Small intestine (tissue), 16 donors: ENCODE measurements around the gene WFIKKN1. TPM values are rescaled to one million over a fixed set of nuclear protein-coding genes. Genes with fewer than 3 reads are reported as not detected.
A peak's percentile ranks its signal among the peaks of the same experiment; 100 is the strongest.

Source experiments
- DNase-seq, 2 donors: peaks; one replicate each; pipeline versions ENCODE4 v3.0.0 to v3.0.0-alpha.2; 2013
- FAIRE-seq: peaks from 2 replicates; lab custom pipeline; 2012; peaks lifted over from hg19 to GRCh38; lab: Jason Lieb, UNC
- H3K27ac ChIP-seq, 3 donors: one replicate each; pipeline ENCODE4 v1.5.1; 2013; ENCODE audit warnings: low read length in 2 of 3, mild to moderate bottlenecking in 2 of 3, control low read depth in 1 of 3, inconsistent platforms in 1 of 3, low read depth in 1 of 3, moderate library complexity in 1 of 3
- H3K27me3 ChIP-seq, 3 donors: one replicate each; pipeline ENCODE4 v1.6.1; 2013; ENCODE audit warnings: low read length in 3 of 3, inconsistent platforms in 1 of 3; ENCODE audit not compliant: control insufficient read depth in 3 of 3, insufficient read depth in 3 of 3
- H3K36me3 ChIP-seq, 3 donors: one replicate each; pipeline ENCODE4 v1.6.1; 2013; ENCODE audit warnings: low read length in 3 of 3, inconsistent platforms in 1 of 3, low read depth in 1 of 3, mild to moderate bottlenecking in 1 of 3, moderate library complexity in 1 of 3; ENCODE audit not compliant: control insufficient read depth in 3 of 3, insufficient read depth in 2 of 3
- H3K4me1 ChIP-seq, 3 donors: one replicate each; pipeline ENCODE4 v1.6.1; 2013; ENCODE audit warnings: low read length in 2 of 3, inconsistent platforms in 1 of 3, low read depth in 1 of 3, mild to moderate bottlenecking in 1 of 3, moderate library complexity in 1 of 3; ENCODE audit not compliant: control insufficient read depth in 3 of 3, insufficient read depth in 2 of 3
- H3K4me3 ChIP-seq, 3 donors: one replicate each; pipeline ENCODE4 v1.5.1; 2013; ENCODE audit warnings: low read length in 3 of 3, control low read depth in 1 of 3, inconsistent platforms in 1 of 3, low read depth in 1 of 3, mild to moderate bottlenecking in 1 of 3, moderate library complexity in 1 of 3
- H3K9me3 ChIP-seq, 2 donors: one replicate each; pipeline ENCODE4 v1.6.1; 2013; ENCODE audit warnings: low read depth in 1 of 2, low read length in 1 of 2; ENCODE audit not compliant: control insufficient read depth in 2 of 2, insufficient read depth in 1 of 2
- WGBS, 3 donors: extraction: QIAGEN DNeasy Blood & Tissue Kit; methylation state at CpG; one replicate each; pipeline ENCODE4 v1.1.7; 2013; 5-methylcytosine and 5-hydroxymethylcytosine counted together
- long read RNA-seq, 10 donors: transcript quantifications; one replicate each; lab custom pipeline, GENCODE V29; 2026
- polyA plus RNA-seq, 4 donors: library from polyadenylated mRNA; stranded (reverse) in 3 of 4; unstranded in 1 of 4; fragments of 200-250 nt in 3 of 4; fragments of 120-200 nt in 1 of 4; gene quantifications; one replicate each; pipeline versions ENCODE4 v1.2.1 to v1.2.3, GENCODE V29; 2013
- donor health status: healthy with polysubstance abuse.
- donor health status: control.
- donor health status: control.
- donor health status: Bipolar disorder and iron deficiency.
- donor health status: healthy.

Gene WFIKKN1
- 1 to 10 TPM in 3 of 4 donors, under 1 TPM in 1; 0.60 to 7.6 (median 3.6) TPM for polyA plus RNA-seq
- long read RNA-seq, donor 1: 0 reads
- long read RNA-seq, donor 2, full-length matches to known transcripts: 4 of 4 reads
- long read RNA-seq, donor 2, partial matches to known transcripts: 0 of 4 reads
- long read RNA-seq, donor 2, other reads (novel, unspliced or antisense): 0 of 4 reads
- long read RNA-seq, donor 3, full-length matches to known transcripts: 5 of 5 reads
- long read RNA-seq, donor 3, partial matches to known transcripts: 0 of 5 reads
- long read RNA-seq, donor 3, other reads (novel, unspliced or antisense): 0 of 5 reads
- long read RNA-seq, donor 4: 0 reads
- long read RNA-seq, donor 5, full-length matches to known transcripts: 7 of 7 reads
- long read RNA-seq, donor 5, partial matches to known transcripts: 0 of 7 reads
- long read RNA-seq, donor 5, other reads (novel, unspliced or antisense): 0 of 7 reads
- long read RNA-seq, donor 6, full-length matches to known transcripts: 2 of 2 reads
- long read RNA-seq, donor 6, partial matches to known transcripts: 0 of 2 reads
- long read RNA-seq, donor 6, other reads (novel, unspliced or antisense): 0 of 2 reads
- long read RNA-seq, donor 7, full-length matches to known transcripts: 6 of 6 reads
- long read RNA-seq, donor 7, partial matches to known transcripts: 0 of 6 reads
- long read RNA-seq, donor 7, other reads (novel, unspliced or antisense): 0 of 6 reads
- long read RNA-seq, donor 8: 0 reads
- long read RNA-seq, donor 9: 0 reads
- long read RNA-seq, donor 10, full-length matches to known transcripts: 8 of 8 reads
- long read RNA-seq, donor 10, partial matches to known transcripts: 0 of 8 reads
- long read RNA-seq, donor 10, other reads (novel, unspliced or antisense): 0 of 8 reads

DNA sequence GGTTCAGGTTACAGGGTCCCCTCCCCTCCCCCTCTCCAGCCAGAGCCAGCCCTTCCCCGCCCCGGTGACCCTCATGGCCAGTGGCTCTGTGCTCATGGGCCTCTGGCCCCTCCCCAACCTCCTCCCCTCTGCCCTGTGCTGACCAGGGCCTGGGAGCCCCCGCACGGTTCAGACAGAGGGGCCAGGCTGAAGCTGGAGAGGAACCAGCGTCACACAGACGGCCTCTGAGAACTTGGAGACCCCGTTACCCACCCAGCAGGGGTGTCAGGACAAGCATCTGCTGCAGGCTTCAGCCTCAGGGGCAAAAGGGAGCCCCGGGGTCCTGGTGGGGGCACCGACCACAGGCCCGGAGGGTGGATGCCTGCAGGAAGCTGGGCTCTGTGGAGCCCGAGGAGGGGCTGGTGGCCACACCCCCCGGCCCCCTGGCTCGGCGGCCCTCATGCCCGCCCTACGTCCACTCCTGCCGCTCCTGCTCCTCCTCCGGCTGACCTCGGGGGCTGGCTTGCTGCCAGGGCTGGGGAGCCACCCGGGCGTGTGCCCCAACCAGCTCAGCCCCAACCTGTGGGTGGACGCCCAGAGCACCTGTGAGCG, at the start of gene WFIKKN1:
WFIKKN1 (plus strand) TSS at position 171 of the 591 bp plus-strand sequence; CDS start at position 440, 269 bp downstream.
- H3K27ac ChIP-seq: no peak within 1 kb of the TSS
- DNase-seq (peak; percentile 33 to 48), FAIRE-seq (no peak)
- H3K36me3 ChIP-seq: peaks cover 0 to 61% (median 5%) of the 10 kb centered on the region in 3 donors
- H3K4me1 ChIP-seq: peaks cover 0 to 30% (median 3%) of the 10 kb centered on the region in 3 donors
- no peaks in the 10 kb centered on the region for H3K9me3 ChIP-seq
- WGBS, 3 donors: 3 to 6% (median 4%) methylated on average over 22 to 23 of the region's 23 CpGs
- H3K27me3 ChIP-seq: no peaks in the 10 kb centered on the region
- no peak within 1 kb of the TSS for H3K4me3 ChIP-seq

DNA sequence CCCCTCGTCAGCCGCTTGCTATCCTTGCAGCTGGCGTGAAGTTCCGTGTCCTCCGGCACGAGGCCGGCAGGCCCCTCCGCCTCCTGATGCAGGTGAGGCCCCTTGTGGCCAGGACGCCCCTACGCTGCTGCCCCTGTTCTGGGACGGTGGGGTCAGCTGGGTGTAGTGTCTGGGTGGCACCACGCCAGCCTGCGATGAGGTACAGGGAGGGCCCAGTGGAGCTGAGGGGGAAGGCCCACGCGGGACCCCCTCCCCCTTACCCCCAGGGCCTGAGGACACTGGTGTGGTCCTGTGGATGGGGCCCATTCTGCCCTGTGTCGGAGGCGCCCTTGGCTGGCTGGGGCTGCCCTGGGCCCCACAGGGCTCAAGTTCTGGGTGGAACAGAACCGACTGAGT, 48.6 kb upstream of the WFIKKN1 start:
- Histone ChIP-seq H3K9me3 (no peaks in the 10 kb centered on the region), H3K4me1 (peaks cover 0 to 7% (median 0%) of the 10 kb centered on the region in 3 donors), H3K27ac (no peak overlapping the region), H3K4me3 (no peak overlapping the region), H3K36me3 (peaks cover 0 to 45% (median 0%) of the 10 kb centered on the region in 3 donors), H3K27me3 (peaks cover 0 to 12% (median 0%) of the 10 kb centered on the region in 3 donors)
- whole genome bisulfite sequencing, 3 donors: 90 to 96% (median 93%) methylated on average over 16 to 18 of the region's 18 CpGs
- no peak for FAIRE-seq
- DNase-seq: no peak

GRCh38 chr16:582614-583331, 48.0 kb upstream of the WFIKKN1 start:
- 87 to 89% (median 88%) methylated on average over 19 to 21 of the region's 21 CpGs for WGBS, 3 donors
- no peak overlapping the region for H3K27ac ChIP-seq

GRCh38 chr16:583470-583814, 47.3 kb upstream of the WFIKKN1 start:
- peaks cover 0 to 12% (median 0%) of the 10 kb centered on the region in 3 donors for H3K27me3 ChIP-seq
- 72 to 75% (median 73%) methylated on average over 16 of the region's 16 CpGs for WGBS, 3 donors
- no peak overlapping the region for H3K27ac ChIP-seq
- DNase-seq: no peak
- peaks cover 0 to 43% (median 0%) of the 10 kb centered on the region in 3 donors for H3K36me3 ChIP-seq
- no peak for FAIRE-seq
- H3K9me3 ChIP-seq: no peaks in the 10 kb centered on the region
- H3K4me1 ChIP-seq: peaks cover 0 to 17% (median 0%) of the 10 kb centered on the region in 3 donors
- H3K4me3 ChIP-seq: no peak overlapping the region

More at GRCh38 chr16:582614-583331, 48.0 kb upstream of the WFIKKN1 start:
- Histone ChIP-seq H3K9me3 (no peaks in the 10 kb centered on the region), H3K4me1 (peaks cover 0 to 12% (median 0%) of the 10 kb centered on the region in 3 donors), H3K36me3 (peaks cover 0 to 45% (median 0%) of the 10 kb centered on the region in 3 donors), H3K27me3 (peaks cover 0 to 12% (median 0%) of the 10 kb centered on the region in 3 donors), H3K4me3 (no peak overlapping the region)
- FAIRE-seq (no peak), DNase-seq (no peak)

- Histone ChIP-seq H3K4me1 (peaks cover 0 to 17% (median 0%) of the 10 kb centered on the region in 3 donors), H3K27ac (no peak overlapping the region), H3K36me3 (peaks cover 0 to 40% (median 0%) of the 10 kb centered on the region in 3 donors), H3K9me3 (no peaks in the 10 kb centered on the region), H3K4me3 (no peak overlapping the region), H3K27me3 (peaks cover 0 to 12% (median 0%) of the 10 kb centered on the region in 3 donors)
- no peak for DNase-seq
- 50 to 63% (median 62%) methylated on average over 34 to 38 of the region's 38 CpGs for WGBS, 3 donors
- no peak for FAIRE-seq
These were observed 46.8 kb upstream of the WFIKKN1 start for GRCh38 chr16:583815-584591.

GRCh38 chr16:585351-585750, 45.4 kb upstream of the WFIKKN1 start:
- H3K36me3 ChIP-seq: peaks cover 0 to 33% (median 0%) of the 10 kb centered on the region in 3 donors
- 9 to 20% (median 11%) methylated on average over 10 of the region's 10 CpGs for WGBS, 3 donors
- H3K27me3 ChIP-seq: peaks cover 0 to 12% (median 0%) of the 10 kb centered on the region in 3 donors
- peak in 1 of 2 donors; percentile 37 for DNase-seq
- FAIRE-seq: no peak
- peaks cover 0 to 17% (median 0%) of the 10 kb centered on the region in 3 donors for H3K4me1 ChIP-seq
- no peak overlapping the region for H3K4me3 ChIP-seq
- H3K27ac ChIP-seq: no peak overlapping the region
- H3K9me3 ChIP-seq: no peaks in the 10 kb centered on the region

- Histone ChIP-seq H3K27me3 (peaks cover 0 to 12% (median 0%) of the 10 kb centered on the region in 3 donors), H3K36me3 (peaks cover 0 to 27% (median 0%) of the 10 kb centered on the region in 3 donors), H3K9me3 (no peaks in the 10 kb centered on the region), H3K4me3 (no peak overlapping the region), H3K27ac (no peak overlapping the region), H3K4me1 (peaks cover 0 to 23% (median 2%) of the 10 kb centered on the region in 3 donors)
- DNase-seq (no peak), FAIRE-seq (no peak)
- 26 to 51% (median 41%) methylated on average over 16 of the region's 16 CpGs for WGBS, 3 donors
These were observed 44.6 kb upstream of the WFIKKN1 start for GRCh38 chr16:586047-586644.
